Gastrocnemius medialis (tissue), 4 donors: ENCODE results near the gene LRRC4C. TPM values are rescaled to one million over a fixed set of nuclear protein-coding genes. Genes with fewer than 3 reads are reported as not detected.

Experiments
- ATAC-seq, 2 donors: fragments of 150-250 bp; one replicate each; pipeline ENCODE4 v1.9.1; 2016
- DNase-seq, 2 donors: peaks; one replicate each; pipeline ENCODE4 v3.0.0-alpha.2; 2019
- H3K27ac ChIP-seq, 4 donors: fragments of 200-600 bp; sonication (generic); 1 replicate in 1 of 4; 2 replicates in 3 of 4; pipeline ENCODE4 v1.5.1; 2016 to 2018; ENCODE audit warnings: mild to moderate bottlenecking in 2 of 4, moderate library complexity in 1 of 4
- H3K27me3 ChIP-seq, 3 donors: fragments of 200-600 bp; sonication (generic) in 2 of 3; 1 replicate in 1 of 3; 2 replicates in 2 of 3; pipeline versions ENCODE4 v1.5.1 to v1.6.0; 2016 to 2019; ENCODE audit warnings: mild to moderate bottlenecking in 1 of 3, moderate library complexity in 1 of 3
- H3K36me3 ChIP-seq, 2 donors: fragments of 200-600 bp; sonication (generic) in 1 of 2; one replicate each; pipeline ENCODE4 v1.5.1; 2017 to 2018
- H3K4me1 ChIP-seq, 2 donors: fragments of 200-600 bp; sonication (generic) in 1 of 2; one replicate each; pipeline ENCODE4 v1.5.1; 2016 to 2017; ENCODE audit warnings: mild to moderate bottlenecking in 2 of 2
- H3K4me3 ChIP-seq, 4 donors: fragments of 200-600 bp; sonication (generic) in 3 of 4; 1 replicate in 1 of 4; 2 replicates in 3 of 4; pipeline ENCODE4 v1.5.1; 2016 to 2019; ENCODE audit warnings: mild to moderate bottlenecking in 2 of 4
- H3K9me3 ChIP-seq, 3 donors: fragments of 200-600 bp; sonication (generic) in 2 of 3; 1 replicate in 1 of 3; 2 replicates in 2 of 3; pipeline ENCODE4 v1.5.1; 2016 to 2019
- CTCF ChIP-seq, 5 experiments: fragments of 450-650 bp in 3 of 5; fragments of 200-600 bp in 2 of 5; sonication (generic) in 2 of 5; IDR thresholded peaks in 4 of 5; conservative IDR thresholded peaks in 1 of 5; 1 replicate in 4 of 5; 2 replicates in 1 of 5; pipeline ENCODE4 v1.5.1; 2016 to 2019; ENCODE audit warnings: antibody characterized with exemption in 5 of 5, mild to moderate bottlenecking in 3 of 5, moderate library complexity in 3 of 5
- POLR2A ChIP-seq, 2 donors: fragments of 450-650 bp; IDR thresholded peaks; one replicate each; pipeline ENCODE4 v1.6.1; 2017; ENCODE audit warnings: antibody characterized with exemption in 2 of 2, mild to moderate bottlenecking in 2 of 2, moderate library complexity in 2 of 2
- in situ Hi-C, 4 donors: fragments of 200-750 bp; cut with MboI; loops; one replicate each; pipeline versions ENCODE4 v1.15.0 to v1.8.0; 2017; ENCODE audit warnings: low sequenced_read_pairs in 4 of 4
- intact Hi-C: fragments of 100-400 bp; cut with DNase I; formaldehyde crosslinking; loops from one replicate; pipeline ENCODE4 v1.15.1; 2023; ENCODE audit warnings: low total_unique reads
- total RNA-seq, 4 donors: library from RNA; depleted of rRNA; stranded (reverse); fragments of >200 nt; gene quantifications; one replicate each; pipeline versions ENCODE4 v1.1.0 to v1.2.3, GENCODE V29; 2016

LRRC4C gene
- total RNA-seq, 4 donors from 2014 or later: 0.15 to 0.59 (median 0.24) TPM; not detected in 1

- Histone ChIP-seq H3K4me1 (no peaks in the 10 kb centered on the region), H3K27ac (no peak overlapping the region), H3K4me3 (no peak overlapping the region), H3K36me3 (no peaks in the 10 kb centered on the region), H3K27me3 (no peaks in the 10 kb centered on the region), H3K9me3 (no peaks in the 10 kb centered on the region)
- in situ Hi-C loops (no loop called here), intact Hi-C loops (no loop called here)
- DNase-seq (no peak), ATAC-seq (no peak)
- TF ChIP-seq POLR2A (IDR thresholded peaks at IDR 0.05) (no peak), CTCF (IDR thresholded peaks at IDR 0.05 in 4 of 5, conservative IDR thresholded peaks at IDR 0.05 in 1 of 5) (no peak)
Observed at GRCh38 chr11:41119484-41119883, 340.0 kb downstream of the LRRC4C start.

GRCh38 chr11:41118521-41118920, 340.9 kb downstream of the LRRC4C start:
- ATAC-seq (no peak), DNase-seq (no peak)
- intact Hi-C loops (no loop called here), in situ Hi-C loops (no loop called here)
- Histone ChIP-seq H3K9me3 (no peaks in the 10 kb centered on the region), H3K4me3 (no peak overlapping the region), H3K27ac (no peak overlapping the region), H3K36me3 (no peaks in the 10 kb centered on the region), H3K4me1 (no peaks in the 10 kb centered on the region), H3K27me3 (no peaks in the 10 kb centered on the region)
- TF ChIP-seq CTCF (IDR thresholded peaks at IDR 0.05 in 4 of 5, conservative IDR thresholded peaks at IDR 0.05 in 1 of 5) (no peak), POLR2A (IDR thresholded peaks at IDR 0.05) (no peak)

- in situ Hi-C loops: no loop called here
- DNase-seq (no peak), ATAC-seq (no peak)
- Histone ChIP-seq H3K27ac (no peak overlapping the region), H3K9me3 (no peaks in the 10 kb centered on the region), H3K36me3 (no peaks in the 10 kb centered on the region), H3K4me3 (no peak overlapping the region), H3K4me1 (no peaks in the 10 kb centered on the region), H3K27me3 (no peaks in the 10 kb centered on the region)
- intact Hi-C loops: no loop called here
- TF ChIP-seq CTCF (IDR thresholded peaks at IDR 0.05 in 4 of 5, conservative IDR thresholded peaks at IDR 0.05 in 1 of 5) (no peak), POLR2A (IDR thresholded peaks at IDR 0.05) (no peak)
Observed at GRCh38 chr11:41116970-41117369, 342.5 kb downstream of the LRRC4C start.

GRCh38 chr11:41115066-41115465, 344.4 kb downstream of the LRRC4C start:
- ATAC-seq (no peak), DNase-seq (no peak)
- in situ Hi-C loops: no loop called here
- Histone ChIP-seq H3K27ac (no peak overlapping the region), H3K36me3 (no peaks in the 10 kb centered on the region), H3K9me3 (no peaks in the 10 kb centered on the region), H3K4me3 (no peak overlapping the region), H3K4me1 (no peaks in the 10 kb centered on the region), H3K27me3 (no peaks in the 10 kb centered on the region)
- TF ChIP-seq CTCF (IDR thresholded peaks at IDR 0.05 in 4 of 5, conservative IDR thresholded peaks at IDR 0.05 in 1 of 5): no peak
- TF ChIP-seq POLR2A (IDR thresholded peaks at IDR 0.05): no peak
- intact Hi-C loops: no loop called here

- no peaks in the 10 kb centered on the region for H3K9me3 ChIP-seq
- in situ Hi-C loops: no loop called here
- intact Hi-C loops: no loop called here
- no peaks in the 10 kb centered on the region for H3K4me1 ChIP-seq
- DNase-seq (no peak), ATAC-seq (no peak)
- no peak overlapping the region for H3K27ac ChIP-seq
- H3K4me3 ChIP-seq: no peak overlapping the region
- no peaks in the 10 kb centered on the region for H3K36me3 ChIP-seq
- H3K27me3 ChIP-seq: no peaks in the 10 kb centered on the region
- no peak for TF ChIP-seq POLR2A (IDR thresholded peaks at IDR 0.05)
Observed at GRCh38 chr11:41113160-41113559, 346.3 kb downstream of the LRRC4C start.
